Left ventricle myocardium inferior (tissue), 1 donor: ENCODE data around the gene SCD5. TPM values are rescaled to one million over a fixed set of nuclear protein-coding genes. Genes with fewer than 3 reads are reported as not detected.

Experiments
- DNase-seq: peaks from one replicate; pipeline ENCODE4 v3.0.0-alpha.2; 2020
- H3K27ac ChIP-seq: fragments of 200-600 bp; replicated peaks from 2 replicates; pipeline ENCODE4 v1.8.0; 2021
- H3K27me3 ChIP-seq: fragments of 200-600 bp; 2 replicates; pipeline ENCODE4 v1.8.0; 2021; ENCODE audit warnings: low read depth
- H3K36me3 ChIP-seq: fragments of 200-600 bp; 2 replicates; pipeline ENCODE4 v1.8.0; 2021
- H3K4me1 ChIP-seq: fragments of 200-600 bp; 2 replicates; pipeline ENCODE4 v1.8.0; 2021
- H3K4me3 ChIP-seq: fragments of 200-600 bp; 2 replicates; pipeline ENCODE4 v1.8.0; 2021; ENCODE audit warnings: mild to moderate bottlenecking, moderate library complexity
- H3K9me3 ChIP-seq: fragments of 200-600 bp; replicated peaks from 2 replicates; pipeline ENCODE4 v1.8.0; 2021
- intact Hi-C: fragments of 100-400 bp; cut with micrococcal nuclease; formaldehyde crosslinking; loops from one replicate; pipeline ENCODE4 v1.11.0; 2022
- microRNA-seq: library from miRNA; unstranded; fragments of <30 nt; microRNA quantifications from one replicate; pipeline ENCODE4 v1.2.0, GENCODE V29; 2020
- total RNA-seq: library from RNA; stranded (reverse); fragmentation: NEBNext Ultra II Directional; extraction: Animal tissue kit (Norgen Biotek cat#: 25700); gene quantifications from one replicate; pipeline ENCODE4 v1.2.1, GENCODE V29; 2021
- TF ChIP-seq, protein P1 (sequence below): fragments of 200-600 bp; IDR thresholded peaks from 2 replicates; pipeline ENCODE4 v1.8.0; 2021; ENCODE audit warnings: antibody characterized with exemption, mild to moderate bottlenecking, borderline replicate concordance
- donor health status: DM: no; HTN: yes; CAD: no; lungs with severe emphysema.

SCD5 gene
- total RNA-seq, 1 donor from 2014 or later: 4.5 TPM

DNA sequence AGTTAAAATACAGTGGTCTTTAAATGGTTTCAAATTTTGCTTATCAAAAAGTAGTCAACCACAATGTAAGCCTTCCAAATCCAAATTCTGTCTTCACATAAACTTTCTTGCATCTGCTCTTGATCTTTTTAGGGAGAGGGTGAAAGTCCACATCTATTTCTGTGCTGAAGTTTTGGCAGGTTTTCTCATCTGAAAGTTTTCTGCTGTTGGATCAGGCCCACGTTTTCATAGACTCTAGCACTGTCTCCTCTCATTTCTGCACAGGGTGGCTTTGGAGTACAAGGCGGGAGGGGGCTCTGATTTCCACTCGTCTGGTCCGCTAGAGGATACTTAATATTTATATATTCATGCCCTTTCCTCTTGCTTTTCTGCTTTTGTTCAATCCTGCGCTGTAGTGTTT is 218.7 kb downstream of the SCD5 start:
- Histone ChIP-seq H3K27me3 (no peaks in the 10 kb centered on the region), H3K9me3 (no peaks in the 10 kb centered on the region), H3K4me3 (no peak overlapping the region), H3K4me1 (no peaks in the 10 kb centered on the region), H3K36me3 (no peaks in the 10 kb centered on the region), H3K27ac (no peak overlapping the region)
- no peak for DNase-seq
- intact Hi-C loops: no loop called here
- TF ChIP-seq, protein P1, sequence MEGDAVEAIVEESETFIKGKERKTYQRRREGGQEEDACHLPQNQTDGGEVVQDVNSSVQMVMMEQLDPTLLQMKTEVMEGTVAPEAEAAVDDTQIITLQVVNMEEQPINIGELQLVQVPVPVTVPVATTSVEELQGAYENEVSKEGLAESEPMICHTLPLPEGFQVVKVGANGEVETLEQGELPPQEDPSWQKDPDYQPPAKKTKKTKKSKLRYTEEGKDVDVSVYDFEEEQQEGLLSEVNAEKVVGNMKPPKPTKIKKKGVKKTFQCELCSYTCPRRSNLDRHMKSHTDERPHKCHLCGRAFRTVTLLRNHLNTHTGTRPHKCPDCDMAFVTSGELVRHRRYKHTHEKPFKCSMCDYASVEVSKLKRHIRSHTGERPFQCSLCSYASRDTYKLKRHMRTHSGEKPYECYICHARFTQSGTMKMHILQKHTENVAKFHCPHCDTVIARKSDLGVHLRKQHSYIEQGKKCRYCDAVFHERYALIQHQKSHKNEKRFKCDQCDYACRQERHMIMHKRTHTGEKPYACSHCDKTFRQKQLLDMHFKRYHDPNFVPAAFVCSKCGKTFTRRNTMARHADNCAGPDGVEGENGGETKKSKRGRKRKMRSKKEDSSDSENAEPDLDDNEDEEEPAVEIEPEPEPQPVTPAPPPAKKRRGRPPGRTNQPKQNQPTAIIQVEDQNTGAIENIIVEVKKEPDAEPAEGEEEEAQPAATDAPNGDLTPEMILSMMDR: no peak

Small RNA genes within 50 kb of the gene (microRNA-seq; reads per million reads assigned to microRNA genes)
- not detected for gene MIR575

Other genes with a start within 250 kb of the SCD5 start
- 13.6 TPM for gene TMEM150C, start 236.8 kb downstream of the SCD5 start, total RNA-seq
- 115 TPM for gene SEC31A, start 92.4 kb upstream of the SCD5 start, total RNA-seq
- 5.6 TPM for gene THAP9, start 101.9 kb upstream of the SCD5 start, total RNA-seq
- 6.2 TPM for gene LIN54, start 212.0 kb upstream of the SCD5 start, total RNA-seq
- gene COPS4, start 236.4 kb upstream of the SCD5 start, total RNA-seq: 53.6 TPM